ENCODE measurements around the gene TP53TG5. TPM values are rescaled to one million over a fixed set of nuclear protein-coding genes. Genes with fewer than 3 reads are reported as not detected.

Gene TP53TG5
- not detected for total RNA-seq (2021; ENCODE audit: unreplicated experiment)
- polyA plus RNA-seq (2012; ENCODE audit: insufficient read length): 0.80 TPM
- percentile 10 among the genes with signal in this experiment for Bru-seq, nascent RNA
- not detected for BruChase-seq, experiment 1, labeled RNA remaining after a 2-hour chase
- not detected for BruChase-seq, experiment 2, labeled RNA remaining after a 6-hour chase
- long read RNA-seq, partial matches to known transcripts: 0 of 1 reads
- long read RNA-seq, other reads (novel, unspliced or antisense): 1 of 1 reads

DNA sequence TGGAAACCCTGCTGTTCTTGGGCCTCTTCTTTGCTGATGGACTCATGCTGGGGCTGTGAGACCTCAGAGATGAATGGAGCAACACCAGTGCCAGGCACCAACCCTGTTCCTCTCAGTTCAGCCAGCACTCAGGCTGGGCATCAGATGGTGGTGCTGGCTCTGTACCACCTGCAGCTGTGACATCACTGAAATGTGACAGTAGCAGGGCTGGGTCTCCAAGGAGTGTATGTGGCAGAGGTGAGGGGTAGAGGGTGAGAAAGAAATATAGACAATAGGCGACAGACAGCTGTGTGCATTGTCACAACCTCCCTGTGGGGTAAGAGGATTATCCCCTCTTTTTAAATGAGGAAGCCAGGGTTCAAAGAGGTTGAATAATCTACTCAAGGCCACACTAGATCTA lies at the start of gene TP53TG5:
TSS of gene TP53TG5 (minus strand) at position 135 of the 400 bp plus-strand sequence. CDS start at position 46, 89 bp downstream.
- Histone ChIP-seq H3K36me3 (ENCODE audit: control insufficient read depth, insufficient read depth, low read length) (no peaks in the 10 kb centered on the region; the same call in 1 of the 2 replicates), H3K9me3 (ENCODE audit: control insufficient read depth, insufficient read depth, low read depth, low read length) (no peaks in the 10 kb centered on the region), H3K4me3 (ENCODE audit: low read depth in 2 of 2, low read length in 2 of 2) (no peak within 1 kb of the TSS), H3K27ac (ENCODE audit: low read length) (no peak within 1 kb of the TSS), H3K27me3 (ENCODE audit: control insufficient read depth, insufficient read depth, low read length) (no peaks in the 10 kb centered on the region), H3K4me1 (ENCODE audit: control insufficient read depth, insufficient read depth, low read length) (peaks cover 3% of the 10 kb centered on the region; the same call in 1 of the 2 replicates)
- intact Hi-C loops (cut with micrococcal nuclease; ENCODE audit: unreplicated experiment): no loop called here
- CTCF ChIA-PET: no interaction called here
- POLR2A ChIA-PET: interaction anchor here (0.6 kb wide), 1 partner anchor 56 kb away, joined by 8 read pairs; no protein-coding TSS in a partner anchor
- TF ChIP-seq, protein P1, sequence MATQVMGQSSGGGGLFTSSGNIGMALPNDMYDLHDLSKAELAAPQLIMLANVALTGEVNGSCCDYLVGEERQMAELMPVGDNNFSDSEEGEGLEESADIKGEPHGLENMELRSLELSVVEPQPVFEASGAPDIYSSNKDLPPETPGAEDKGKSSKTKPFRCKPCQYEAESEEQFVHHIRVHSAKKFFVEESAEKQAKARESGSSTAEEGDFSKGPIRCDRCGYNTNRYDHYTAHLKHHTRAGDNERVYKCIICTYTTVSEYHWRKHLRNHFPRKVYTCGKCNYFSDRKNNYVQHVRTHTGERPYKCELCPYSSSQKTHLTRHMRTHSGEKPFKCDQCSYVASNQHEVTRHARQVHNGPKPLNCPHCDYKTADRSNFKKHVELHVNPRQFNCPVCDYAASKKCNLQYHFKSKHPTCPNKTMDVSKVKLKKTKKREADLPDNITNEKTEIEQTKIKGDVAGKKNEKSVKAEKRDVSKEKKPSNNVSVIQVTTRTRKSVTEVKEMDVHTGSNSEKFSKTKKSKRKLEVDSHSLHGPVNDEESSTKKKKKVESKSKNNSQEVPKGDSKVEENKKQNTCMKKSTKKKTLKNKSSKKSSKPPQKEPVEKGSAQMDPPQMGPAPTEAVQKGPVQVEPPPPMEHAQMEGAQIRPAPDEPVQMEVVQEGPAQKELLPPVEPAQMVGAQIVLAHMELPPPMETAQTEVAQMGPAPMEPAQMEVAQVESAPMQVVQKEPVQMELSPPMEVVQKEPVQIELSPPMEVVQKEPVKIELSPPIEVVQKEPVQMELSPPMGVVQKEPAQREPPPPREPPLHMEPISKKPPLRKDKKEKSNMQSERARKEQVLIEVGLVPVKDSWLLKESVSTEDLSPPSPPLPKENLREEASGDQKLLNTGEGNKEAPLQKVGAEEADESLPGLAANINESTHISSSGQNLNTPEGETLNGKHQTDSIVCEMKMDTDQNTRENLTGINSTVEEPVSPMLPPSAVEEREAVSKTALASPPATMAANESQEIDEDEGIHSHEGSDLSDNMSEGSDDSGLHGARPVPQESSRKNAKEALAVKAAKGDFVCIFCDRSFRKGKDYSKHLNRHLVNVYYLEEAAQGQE (IDR thresholded peaks at IDR 0.05; ENCODE audit: insufficient read depth in 1 of 2, low read depth in 2 of 2, low read length in 1 of 2): no peak
- TF ChIP-seq TCF7L2 (IDR thresholded peaks at IDR 0.05; ENCODE audit: low read depth, low read length) (no peak), SIN3A (IDR thresholded peaks at IDR 0.05; ENCODE audit: borderline replicate concordance, insufficient read depth, low read depth, low read length) (no peak), POLR2AphosphoS5 (IDR thresholded peaks at IDR 0.05; ENCODE audit: low read depth, low read length) (no peak)
- TF ChIP-seq, protein P2, sequence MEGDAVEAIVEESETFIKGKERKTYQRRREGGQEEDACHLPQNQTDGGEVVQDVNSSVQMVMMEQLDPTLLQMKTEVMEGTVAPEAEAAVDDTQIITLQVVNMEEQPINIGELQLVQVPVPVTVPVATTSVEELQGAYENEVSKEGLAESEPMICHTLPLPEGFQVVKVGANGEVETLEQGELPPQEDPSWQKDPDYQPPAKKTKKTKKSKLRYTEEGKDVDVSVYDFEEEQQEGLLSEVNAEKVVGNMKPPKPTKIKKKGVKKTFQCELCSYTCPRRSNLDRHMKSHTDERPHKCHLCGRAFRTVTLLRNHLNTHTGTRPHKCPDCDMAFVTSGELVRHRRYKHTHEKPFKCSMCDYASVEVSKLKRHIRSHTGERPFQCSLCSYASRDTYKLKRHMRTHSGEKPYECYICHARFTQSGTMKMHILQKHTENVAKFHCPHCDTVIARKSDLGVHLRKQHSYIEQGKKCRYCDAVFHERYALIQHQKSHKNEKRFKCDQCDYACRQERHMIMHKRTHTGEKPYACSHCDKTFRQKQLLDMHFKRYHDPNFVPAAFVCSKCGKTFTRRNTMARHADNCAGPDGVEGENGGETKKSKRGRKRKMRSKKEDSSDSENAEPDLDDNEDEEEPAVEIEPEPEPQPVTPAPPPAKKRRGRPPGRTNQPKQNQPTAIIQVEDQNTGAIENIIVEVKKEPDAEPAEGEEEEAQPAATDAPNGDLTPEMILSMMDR (IDR thresholded peaks at IDR 0.05): no peak
- no TSS peak for BruUV-seq (replicated peaks)
- DNase-seq (ENCODE audit: low read depth, low spot score) (no peak), ATAC-seq (no peak)
- in situ Hi-C loops (cut with HindIII; ENCODE audit: low pct_unique_long_range_greater_than_20kb, low sequenced_read_pairs): no loop called here

DNA sequence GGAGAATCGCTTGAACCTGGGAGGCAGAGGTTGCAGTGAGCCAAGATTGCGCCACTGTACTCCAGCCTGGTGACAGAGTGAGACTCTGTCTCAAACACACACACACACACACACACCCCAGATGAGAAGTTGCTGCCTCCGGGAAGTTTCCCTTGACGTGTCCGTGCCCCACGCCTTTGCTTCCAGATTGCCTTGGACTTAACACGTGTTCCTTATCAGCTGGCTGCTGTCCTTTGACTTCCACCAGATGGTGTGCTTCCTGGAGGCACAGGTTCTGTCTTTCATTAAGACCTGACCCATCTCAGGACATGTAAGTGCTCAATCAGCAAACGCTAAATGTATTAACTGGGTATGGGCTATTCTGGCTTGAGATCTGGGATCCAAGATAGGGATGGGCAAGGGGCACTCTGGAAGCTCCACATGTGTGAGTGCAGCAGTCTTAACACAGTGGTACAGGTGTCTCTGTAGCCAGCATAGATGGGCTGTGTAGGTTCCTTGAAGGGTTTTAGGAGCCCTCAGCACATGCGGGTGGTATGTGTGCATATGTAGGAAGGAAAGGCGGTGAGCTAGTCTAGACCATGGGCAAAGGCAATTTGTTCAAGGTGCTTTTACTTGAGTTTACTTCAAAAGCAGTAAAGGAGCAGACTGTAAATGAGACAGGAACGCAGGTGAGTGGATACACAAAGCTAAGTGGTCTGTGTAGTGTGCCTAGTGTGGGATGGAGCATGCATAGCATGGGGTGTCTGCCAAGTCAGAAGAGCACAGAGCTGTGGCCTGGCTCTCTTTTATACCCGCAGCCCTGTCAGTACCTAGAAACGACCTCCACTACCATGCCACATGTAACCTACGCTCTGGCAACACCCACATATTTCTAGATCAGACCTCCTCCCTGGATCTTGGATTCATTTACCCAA lies 49.4 kb upstream of the TP53TG5 start:
- Histone ChIP-seq H3K9me3 (ENCODE audit: control insufficient read depth, insufficient read depth, low read depth, low read length) (no peaks in the 10 kb centered on the region), H3K4me1 (ENCODE audit: control insufficient read depth, insufficient read depth, low read length) (no peaks in the 10 kb centered on the region), H3K4me3 (ENCODE audit: low read depth in 2 of 2, low read length in 2 of 2) (no peak overlapping the region), H3K27ac (ENCODE audit: low read length) (no peak overlapping the region), H3K27me3 (ENCODE audit: control insufficient read depth, insufficient read depth, low read length) (no peaks in the 10 kb centered on the region), H3K36me3 (ENCODE audit: control insufficient read depth, insufficient read depth, low read length) (peaks cover 6% of the 10 kb centered on the region; the same call in 1 of the 2 replicates)
- TF ChIP-seq TCF7L2 (IDR thresholded peaks at IDR 0.05; ENCODE audit: low read depth, low read length) (no peak), POLR2AphosphoS5 (IDR thresholded peaks at IDR 0.05; ENCODE audit: low read depth, low read length) (no peak), SIN3A (IDR thresholded peaks at IDR 0.05; ENCODE audit: borderline replicate concordance, insufficient read depth, low read depth, low read length) (no peak)
- TF ChIP-seq, protein P2 (IDR thresholded peaks at IDR 0.05): no peak
- TF ChIP-seq, protein P1 (IDR thresholded peaks at IDR 0.05; ENCODE audit: insufficient read depth in 1 of 2, low read depth in 2 of 2, low read length in 1 of 2): no peak
- ATAC-seq (no peak; the same call in 1 of the 2 replicates), DNase-seq (ENCODE audit: low read depth, low spot score) (no peak)
- intact Hi-C loops (cut with micrococcal nuclease; ENCODE audit: unreplicated experiment): no loop called here
- BruUV-seq (replicated peaks): no TSS peak
- ChIA-PET CTCF (no interaction called here), POLR2A (interaction anchor here (0.6 kb wide), 1 partner anchor 64 kb away, joined by 3 read pairs; the partner anchor contains the start of gene SYS1)
- in situ Hi-C loops (cut with HindIII; ENCODE audit: low pct_unique_long_range_greater_than_20kb, low sequenced_read_pairs): no loop called here

Measured in Panc1 (cell line).